ENCODE data around the gene LSM7. TPM values are rescaled to one million over a fixed set of nuclear protein-coding genes. Genes with fewer than 3 reads are reported as not detected.

The LSM7 gene
- total RNA-seq, 3 donors from 2014 or later (not counting 1 experiment from before 2014, with no cell fraction given): 52.0 to 80.2 (median 77.4) TPM

GRCh38 chr19:2362046-2362969, 33.9 kb upstream of the LSM7 start:
- Histone ChIP-seq H3K4me1 (ENCODE audit: control insufficient read depth, insufficient read depth, low read length) (no peaks in the 10 kb centered on the region), H3K27me3 (ENCODE audit: control insufficient read depth, insufficient read depth, low read length) (peaks cover 6% of the 10 kb centered on the region), H3K9me3 (ENCODE audit: control insufficient read depth, insufficient read depth, low read length) (no peaks in the 10 kb centered on the region), H3K4me3 (ENCODE audit: low read length) (no peak overlapping the region), H3K27ac (ENCODE audit: low read length) (no peak overlapping the region), H3K36me3 (ENCODE audit: control insufficient read depth, insufficient read depth, low read length) (no peaks in the 10 kb centered on the region)
- H3K36me3 Mint-ChIP-seq: no peaks in the 10 kb centered on the region
- H3K4me1 Mint-ChIP-seq: peaks cover 0 to 5% of the 10 kb centered on the region in 2 donors
- intact Hi-C loops (cut with micrococcal nuclease): no loop called here
- TF ChIP-seq CTCF (IDR thresholded peaks at IDR 0.05): no peak
- H3K27ac Mint-ChIP-seq: no peak overlapping the region
- ATAC-seq: no peak
- no peak for DNase-seq
- 85% methylated on average over 11 of the region's 11 CpGs for WGBS (ENCODE audit: insufficient coverage)
- peaks cover 5 to 15% of the 10 kb centered on the region in 2 donors for H3K27me3 Mint-ChIP-seq (ENCODE audit: low read depth in 2 of 2)
- no peaks in the 10 kb centered on the region for H3K9me3 Mint-ChIP-seq
- no peak overlapping the region for H3K4me3 Mint-ChIP-seq

GRCh38 chr19:2361246-2362045, 33.1 kb upstream of the LSM7 start:
- no peaks in the 10 kb centered on the region for H3K9me3 ChIP-seq (ENCODE audit: control insufficient read depth, insufficient read depth, low read length)
- Mint-ChIP-seq H3K4me1 (peaks cover 0 to 5% of the 10 kb centered on the region in 2 donors), H3K36me3 (no peaks in the 10 kb centered on the region), H3K4me3 (no peak overlapping the region), H3K27me3 (ENCODE audit: low read depth in 2 of 2) (peaks cover 5 to 15% of the 10 kb centered on the region in 2 donors), H3K27ac (no peak overlapping the region), H3K9me3 (peaks cover 0 to 2% of the 10 kb centered on the region in 2 donors)
- WGBS (ENCODE audit: insufficient coverage): 23% methylated on average over 22 of the region's 24 CpGs
- H3K4me3 ChIP-seq (ENCODE audit: low read length): no peak overlapping the region
- H3K27me3 ChIP-seq (ENCODE audit: control insufficient read depth, insufficient read depth, low read length): peaks cover 6% of the 10 kb centered on the region
- H3K4me1 ChIP-seq (ENCODE audit: control insufficient read depth, insufficient read depth, low read length): no peaks in the 10 kb centered on the region
- intact Hi-C loops (cut with micrococcal nuclease): no loop called here
- ATAC-seq (peak in 1 of 3 donors; percentile 32), DNase-seq (no peak)
- no peaks in the 10 kb centered on the region for H3K36me3 ChIP-seq (ENCODE audit: control insufficient read depth, insufficient read depth, low read length)
- H3K27ac ChIP-seq (ENCODE audit: low read length): no peak overlapping the region
- no peak for TF ChIP-seq CTCF (IDR thresholded peaks at IDR 0.05)

- H3K4me1 Mint-ChIP-seq: peaks cover 0 to 5% of the 10 kb centered on the region in 2 donors
- DNase-seq: no peak
- intact Hi-C loops (cut with micrococcal nuclease): no loop called here
- TF ChIP-seq CTCF (IDR thresholded peaks at IDR 0.05): no peak
- WGBS (ENCODE audit: insufficient coverage): 62% methylated on average over 5 of the region's 11 CpGs
- Histone ChIP-seq H3K27me3 (ENCODE audit: control insufficient read depth, insufficient read depth, low read length) (peaks cover 6% of the 10 kb centered on the region), H3K4me1 (ENCODE audit: control insufficient read depth, insufficient read depth, low read length) (no peaks in the 10 kb centered on the region), H3K36me3 (ENCODE audit: control insufficient read depth, insufficient read depth, low read length) (no peaks in the 10 kb centered on the region), H3K27ac (ENCODE audit: low read length) (no peak overlapping the region), H3K4me3 (ENCODE audit: low read length) (no peak overlapping the region), H3K9me3 (ENCODE audit: control insufficient read depth, insufficient read depth, low read length) (no peaks in the 10 kb centered on the region)
- peaks cover 0 to 2% of the 10 kb centered on the region in 2 donors for H3K9me3 Mint-ChIP-seq
- no peak overlapping the region for H3K27ac Mint-ChIP-seq
- no peaks in the 10 kb centered on the region for H3K36me3 Mint-ChIP-seq
- H3K4me3 Mint-ChIP-seq: no peak overlapping the region
- no peak for ATAC-seq
- peaks cover 5 to 15% of the 10 kb centered on the region in 2 donors for H3K27me3 Mint-ChIP-seq (ENCODE audit: low read depth in 2 of 2)
Observed at GRCh38 chr19:2360833-2361232, 32.4 kb upstream of the LSM7 start.

All from natural killer cell (primary cell).